ENCODE data around the gene RFT1.

DNA sequence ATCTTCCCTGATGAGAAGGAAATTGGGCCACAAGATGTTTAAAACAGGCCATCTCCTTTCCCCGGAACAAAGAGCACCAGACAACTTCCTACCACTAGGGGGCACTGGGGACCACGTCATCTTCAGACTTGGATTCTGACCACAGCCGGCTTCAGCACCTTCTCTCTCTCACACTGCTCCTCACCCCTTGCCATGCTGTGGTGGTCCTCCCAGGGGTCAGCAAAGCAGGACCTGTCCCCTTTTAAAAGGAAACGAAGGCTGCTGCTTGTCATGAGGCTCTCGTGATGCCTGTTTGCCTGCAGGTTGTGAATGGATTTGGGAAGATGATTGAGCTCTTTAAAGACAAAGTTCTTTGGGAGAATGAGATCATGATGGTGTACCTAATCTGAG is 16.2 kb downstream of the RFT1 start:
- TF ChIP-seq, protein P1, sequence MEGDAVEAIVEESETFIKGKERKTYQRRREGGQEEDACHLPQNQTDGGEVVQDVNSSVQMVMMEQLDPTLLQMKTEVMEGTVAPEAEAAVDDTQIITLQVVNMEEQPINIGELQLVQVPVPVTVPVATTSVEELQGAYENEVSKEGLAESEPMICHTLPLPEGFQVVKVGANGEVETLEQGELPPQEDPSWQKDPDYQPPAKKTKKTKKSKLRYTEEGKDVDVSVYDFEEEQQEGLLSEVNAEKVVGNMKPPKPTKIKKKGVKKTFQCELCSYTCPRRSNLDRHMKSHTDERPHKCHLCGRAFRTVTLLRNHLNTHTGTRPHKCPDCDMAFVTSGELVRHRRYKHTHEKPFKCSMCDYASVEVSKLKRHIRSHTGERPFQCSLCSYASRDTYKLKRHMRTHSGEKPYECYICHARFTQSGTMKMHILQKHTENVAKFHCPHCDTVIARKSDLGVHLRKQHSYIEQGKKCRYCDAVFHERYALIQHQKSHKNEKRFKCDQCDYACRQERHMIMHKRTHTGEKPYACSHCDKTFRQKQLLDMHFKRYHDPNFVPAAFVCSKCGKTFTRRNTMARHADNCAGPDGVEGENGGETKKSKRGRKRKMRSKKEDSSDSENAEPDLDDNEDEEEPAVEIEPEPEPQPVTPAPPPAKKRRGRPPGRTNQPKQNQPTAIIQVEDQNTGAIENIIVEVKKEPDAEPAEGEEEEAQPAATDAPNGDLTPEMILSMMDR (IDR thresholded peaks at IDR 0.05; ENCODE audit: insufficient read depth, low read length, poor library complexity, severe bottlenecking) = peak; percentile 74
- TF ChIP-seq EZH2phosphoT487 (conservative IDR thresholded peaks at IDR 0.05; ENCODE audit: low read length) = no peak
